ENCODE results near the gene SPEG.

GRCh38 chr2:219439506-219439905 is 4.9 kb downstream of the SPEG start:
- TF ChIP-seq EZH2 (IDR thresholded peaks at IDR 0.05; ENCODE audit: low read depth, low read length, severe bottlenecking) (no peak), HDAC2 (IDR thresholded peaks at IDR 0.05; ENCODE audit: borderline replicate concordance in 1 of 2, low read depth in 2 of 2, low read length in 2 of 2) (no peak), TEAD4 (IDR thresholded peaks at IDR 0.05; ENCODE audit: low read depth, low read length) (no peak), CTCF (IDR thresholded peaks at IDR 0.05; ENCODE audit: control extremely low read depth in 1 of 3, insufficient read depth in 1 of 3, low read depth in 1 of 3, low read length in 3 of 3) (no peak), POLR2AphosphoS5 (IDR thresholded peaks at IDR 0.05; ENCODE audit: low read depth, low read length) (no peak), ZNF274 (IDR thresholded peaks at IDR 0.05; ENCODE audit: borderline replicate concordance, extremely low read depth, low read length) (no peak), EP300 (IDR thresholded peaks at IDR 0.05; ENCODE audit: borderline replicate concordance in 1 of 2, low read depth in 2 of 2, low read length in 2 of 2) (no peak), MAFK (IDR thresholded peaks at IDR 0.05; ENCODE audit: low read depth, low read length) (no peak), RXRA (IDR thresholded peaks at IDR 0.05; ENCODE audit: insufficient read depth, low read depth, low read length) (no peak), RNF2 (IDR thresholded peaks at IDR 0.05; ENCODE audit: borderline replicate concordance, low read depth, low read length, missing control alignments, poor library complexity, severe bottlenecking) (no peak), RAD21 (IDR thresholded peaks at IDR 0.05 in 1 of 2, conservative IDR thresholded peaks at IDR 0.05 in 1 of 2; ENCODE audit: low read depth in 2 of 2, low read length in 2 of 2) (no peak)
